ENCODE measurements around the gene CHD9. TPM values are rescaled to one million over a fixed set of nuclear protein-coding genes. Genes with fewer than 3 reads are reported as not detected.

Gene CHD9
- total RNA-seq, 4 donors from 2014 or later, result 37.4 to 112 (median 64.4) TPM

- no peaks in the 10 kb centered on the region for H3K36me3 ChIP-seq
- H3K9me3 ChIP-seq, result no peaks in the 10 kb centered on the region
- no peak overlapping the region for H3K27ac ChIP-seq
- DNase-seq, result no peak
- 56 to 75% methylated on average over 4 of the region's 4 CpGs for WGBS, 2 donors (ENCODE audit: low coverage in 1 of 2)
- H3K4me3 ChIP-seq, result no peak overlapping the region
- intact Hi-C loops (cut with DNase I; ENCODE audit: low total_unique reads) (no loop called here), in situ Hi-C loops (cut with MboI; ENCODE audit: low pct_ligation_motif_present in 1 of 4, low pct_unique_long_range_greater_than_20kb in 1 of 4, low sequenced_read_pairs in 3 of 4) (no loop called here)
- no peaks in the 10 kb centered on the region for H3K27me3 ChIP-seq
- TF ChIP-seq EP300 (IDR thresholded peaks at IDR 0.05; ENCODE audit: low read depth), result no peak
- TF ChIP-seq CTCF (IDR thresholded peaks at IDR 0.05), result no peak
- TF ChIP-seq POLR2AphosphoS5 (IDR thresholded peaks at IDR 0.05), result no peak
- no peak for TF ChIP-seq POLR2A (IDR thresholded peaks at IDR 0.05)
- peaks cover 0 to 24% (median 2%) of the 10 kb centered on the region in 4 donors for H3K4me1 ChIP-seq
Observed at GRCh38 chr16:53115773-53116172, 61.0 kb downstream of the CHD9 start.

GRCh38 chr16:53121043-53121620, 66.3 kb downstream of the CHD9 start:
- intact Hi-C loops (cut with DNase I; ENCODE audit: low total_unique reads) (no loop called here), in situ Hi-C loops (cut with MboI; ENCODE audit: low pct_ligation_motif_present in 1 of 4, low pct_unique_long_range_greater_than_20kb in 1 of 4, low sequenced_read_pairs in 3 of 4) (no loop called here)
- no peak overlapping the region for H3K4me3 ChIP-seq
- no peak for TF ChIP-seq POLR2A (IDR thresholded peaks at IDR 0.05)
- peak in 2 of 3 donors; percentile 41 to 44 for TF ChIP-seq POLR2AphosphoS5 (IDR thresholded peaks at IDR 0.05)
- H3K9me3 ChIP-seq, result no peaks in the 10 kb centered on the region
- no peaks in the 10 kb centered on the region for H3K27me3 ChIP-seq
- H3K27ac ChIP-seq, result peak overlapping the region; percentile 24 to 83 (median 62)
- no peaks in the 10 kb centered on the region for H3K36me3 ChIP-seq
- DNase-seq, result no peak
- WGBS, 2 donors (ENCODE audit: low coverage in 1 of 2), result 67 to 78% methylated on average over 2 of the region's 2 CpGs
- peaks cover 0 to 9% (median 2%) of the 10 kb centered on the region in 4 donors for H3K4me1 ChIP-seq

GRCh38 chr16:53121661-53122060, 66.9 kb downstream of the CHD9 start:
- Histone ChIP-seq H3K4me3 (no peak overlapping the region), H3K9me3 (no peaks in the 10 kb centered on the region), H3K27ac (peak overlapping the region; percentile 24 to 83 (median 62)), H3K27me3 (no peaks in the 10 kb centered on the region), H3K36me3 (no peaks in the 10 kb centered on the region), H3K4me1 (peaks cover 0 to 9% (median 2%) of the 10 kb centered on the region in 4 donors)
- intact Hi-C loops (cut with DNase I; ENCODE audit: low total_unique reads) (no loop called here), in situ Hi-C loops (cut with MboI; ENCODE audit: low pct_ligation_motif_present in 1 of 4, low pct_unique_long_range_greater_than_20kb in 1 of 4, low sequenced_read_pairs in 3 of 4) (no loop called here)
- WGBS, 2 donors (ENCODE audit: low coverage in 1 of 2), result 13 to 36% methylated on average over 1 of the region's 1 CpG
- no peak for TF ChIP-seq CTCF (IDR thresholded peaks at IDR 0.05)
- no peak for TF ChIP-seq EP300 (IDR thresholded peaks at IDR 0.05; ENCODE audit: low read depth)
- no peak for TF ChIP-seq POLR2AphosphoS5 (IDR thresholded peaks at IDR 0.05)
- TF ChIP-seq POLR2A (IDR thresholded peaks at IDR 0.05), result no peak
- no peak for DNase-seq

- H3K4me1 ChIP-seq, result peaks cover 0 to 9% (median 2%) of the 10 kb centered on the region in 4 donors
- TF ChIP-seq EP300 (IDR thresholded peaks at IDR 0.05; ENCODE audit: low read depth) (no peak), POLR2AphosphoS5 (IDR thresholded peaks at IDR 0.05) (peak in 2 of 3 donors; percentile 70 to 76), CTCF (IDR thresholded peaks at IDR 0.05) (no peak), POLR2A (IDR thresholded peaks at IDR 0.05) (no peak)
- no peaks in the 10 kb centered on the region for H3K27me3 ChIP-seq
- 63 to 71% methylated on average over 3 of the region's 3 CpGs for WGBS, 2 donors (ENCODE audit: low coverage in 1 of 2)
- no peak overlapping the region for H3K4me3 ChIP-seq
- H3K27ac ChIP-seq, result peak overlapping the region; percentile 7 to 67 (median 36)
- no peaks in the 10 kb centered on the region for H3K36me3 ChIP-seq
- intact Hi-C loops (cut with DNase I; ENCODE audit: low total_unique reads), result no loop called here
- no peaks in the 10 kb centered on the region for H3K9me3 ChIP-seq
- DNase-seq, result no peak
- in situ Hi-C loops (cut with MboI; ENCODE audit: low pct_ligation_motif_present in 1 of 4, low pct_unique_long_range_greater_than_20kb in 1 of 4, low sequenced_read_pairs in 3 of 4), result no loop called here
Observed at GRCh38 chr16:53123747-53124146, 69.0 kb downstream of the CHD9 start.

GRCh38 chr16:53126390-53126789, 71.6 kb downstream of the CHD9 start:
- DNase-seq, result no peak
- WGBS, 2 donors (ENCODE audit: low coverage in 1 of 2), result 95 to 98% methylated on average over 5 of the region's 5 CpGs
- in situ Hi-C loops (cut with MboI; ENCODE audit: low pct_ligation_motif_present in 1 of 4, low pct_unique_long_range_greater_than_20kb in 1 of 4, low sequenced_read_pairs in 3 of 4) (no loop called here), intact Hi-C loops (cut with DNase I; ENCODE audit: low total_unique reads) (no loop called here)
- no peak overlapping the region for H3K4me3 ChIP-seq
- no peak overlapping the region for H3K27ac ChIP-seq
- H3K4me1 ChIP-seq, result peaks cover 6 to 16% (median 11%) of the 10 kb centered on the region in 4 donors
- H3K9me3 ChIP-seq, result no peaks in the 10 kb centered on the region
- H3K36me3 ChIP-seq, result no peaks in the 10 kb centered on the region
- no peaks in the 10 kb centered on the region for H3K27me3 ChIP-seq
- no peak for TF ChIP-seq CTCF (IDR thresholded peaks at IDR 0.05)
- no peak for TF ChIP-seq POLR2AphosphoS5 (IDR thresholded peaks at IDR 0.05)
- no peak for TF ChIP-seq EP300 (IDR thresholded peaks at IDR 0.05; ENCODE audit: low read depth)
- TF ChIP-seq POLR2A (IDR thresholded peaks at IDR 0.05), result no peak
